Spleen (tissue), 7 donors: ENCODE data around the gene TRERF1.

Experiments used
- POLR2A ChIP-seq, 3 donors: fragments of 450-650 bp; IDR thresholded peaks; one replicate each; pipeline ENCODE4 v1.5.1; 2017; ENCODE audit warnings: antibody characterized with exemption in 3 of 3, mild to moderate bottlenecking in 1 of 3
- POLR2AphosphoS5 ChIP-seq, 3 donors: sonication (generic); formaldehyde crosslinking; IDR thresholded peaks; one replicate each; pipeline ENCODE4 v1.5.1; 2017; ENCODE audit warnings: antibody characterized with exemption in 3 of 3
- TF ChIP-seq, protein P1 (sequence below), 11 experiments: fragments of 200-600 bp in 7 of 11; fragments of 450-650 bp in 4 of 11; sonication (generic) in 4 of 11; IDR thresholded peaks in 8 of 11; conservative IDR thresholded peaks in 3 of 11; 1 replicate in 7 of 11; 2 replicates in 4 of 11; pipeline versions ENCODE4 v1.4.0 to v1.8.0; 2016 to 2021; ENCODE audit warnings: antibody characterized with exemption in 11 of 11, inconsistent platforms in 4 of 11, mild to moderate bottlenecking in 1 of 11
- donor health status: DM: no; HTN: no; CAD: no; lungs with moderate emphysema.
- donor health status: DM: no; HTN: no; CAD: no.
- donor health status: DM: no; HTN: no; CAD: no.

DNA sequence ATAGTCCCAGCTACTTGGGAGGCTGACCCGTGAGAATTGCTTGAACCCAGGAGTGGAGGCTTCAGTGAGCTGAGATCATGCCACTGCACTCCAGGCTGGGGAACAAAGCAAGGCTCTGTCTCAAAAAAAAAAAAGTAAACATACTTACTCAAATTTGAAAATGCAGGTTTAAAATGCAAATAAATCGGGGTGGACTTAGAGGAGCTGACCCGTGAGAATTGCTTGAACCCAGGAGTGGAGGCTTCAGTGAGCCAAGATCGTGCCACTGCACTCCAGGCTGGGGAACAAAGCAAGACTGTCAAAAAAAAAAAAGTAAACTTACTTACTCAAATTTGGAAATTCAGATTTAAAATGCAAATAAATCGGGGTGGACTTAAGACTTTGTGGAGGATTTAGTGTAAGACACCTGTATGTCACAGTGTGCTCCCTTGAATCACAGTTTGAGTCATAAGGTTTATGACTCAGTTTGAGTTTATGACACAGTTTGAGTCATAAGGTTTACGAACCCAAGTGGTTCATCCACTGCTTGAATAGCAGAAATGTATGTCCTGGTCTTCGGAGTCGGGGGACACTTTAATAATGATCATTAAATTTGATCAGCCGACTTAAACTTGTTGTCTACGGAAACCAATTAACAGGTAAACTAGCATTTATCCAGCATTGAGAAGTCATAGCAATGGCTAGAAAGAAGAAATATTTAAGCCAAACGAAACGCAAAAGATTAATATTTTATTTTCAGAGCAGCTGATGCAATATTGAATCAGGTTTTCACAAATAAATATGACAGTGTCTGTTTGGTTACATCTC, 227.3 kb downstream of the TRERF1 start:
- no peak for TF ChIP-seq POLR2A (IDR thresholded peaks at IDR 0.05)
- TF ChIP-seq, protein P1, sequence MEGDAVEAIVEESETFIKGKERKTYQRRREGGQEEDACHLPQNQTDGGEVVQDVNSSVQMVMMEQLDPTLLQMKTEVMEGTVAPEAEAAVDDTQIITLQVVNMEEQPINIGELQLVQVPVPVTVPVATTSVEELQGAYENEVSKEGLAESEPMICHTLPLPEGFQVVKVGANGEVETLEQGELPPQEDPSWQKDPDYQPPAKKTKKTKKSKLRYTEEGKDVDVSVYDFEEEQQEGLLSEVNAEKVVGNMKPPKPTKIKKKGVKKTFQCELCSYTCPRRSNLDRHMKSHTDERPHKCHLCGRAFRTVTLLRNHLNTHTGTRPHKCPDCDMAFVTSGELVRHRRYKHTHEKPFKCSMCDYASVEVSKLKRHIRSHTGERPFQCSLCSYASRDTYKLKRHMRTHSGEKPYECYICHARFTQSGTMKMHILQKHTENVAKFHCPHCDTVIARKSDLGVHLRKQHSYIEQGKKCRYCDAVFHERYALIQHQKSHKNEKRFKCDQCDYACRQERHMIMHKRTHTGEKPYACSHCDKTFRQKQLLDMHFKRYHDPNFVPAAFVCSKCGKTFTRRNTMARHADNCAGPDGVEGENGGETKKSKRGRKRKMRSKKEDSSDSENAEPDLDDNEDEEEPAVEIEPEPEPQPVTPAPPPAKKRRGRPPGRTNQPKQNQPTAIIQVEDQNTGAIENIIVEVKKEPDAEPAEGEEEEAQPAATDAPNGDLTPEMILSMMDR (IDR thresholded peaks at IDR 0.05 in 8 of 11, conservative IDR thresholded peaks at IDR 0.05 in 3 of 11), result no peak
- no peak for TF ChIP-seq POLR2AphosphoS5 (IDR thresholded peaks at IDR 0.05)
